GM12874 (cell line): ENCODE measurements around the gene LRBA.

Experiments used
- CTCF ChIP-seq: IDR thresholded peaks from 2 replicates; pipeline ENCODE4 v1.5.1; 2011; ENCODE audit warnings: low read depth, mild to moderate bottlenecking, control low read depth, low read length, moderate library complexity; ENCODE audit not compliant: insufficient read depth

LRBA gene

GRCh38 chr4:150247184-150247583 is 767.9 kb downstream of the LRBA start:
- no peak for TF ChIP-seq CTCF

- no peak for TF ChIP-seq CTCF
Measured at GRCh38 chr4:150244600-150244999, 770.5 kb downstream of the LRBA start.

GRCh38 chr4:150243932-150244331 is 771.2 kb downstream of the LRBA start:
- no peak for TF ChIP-seq CTCF

DNA sequence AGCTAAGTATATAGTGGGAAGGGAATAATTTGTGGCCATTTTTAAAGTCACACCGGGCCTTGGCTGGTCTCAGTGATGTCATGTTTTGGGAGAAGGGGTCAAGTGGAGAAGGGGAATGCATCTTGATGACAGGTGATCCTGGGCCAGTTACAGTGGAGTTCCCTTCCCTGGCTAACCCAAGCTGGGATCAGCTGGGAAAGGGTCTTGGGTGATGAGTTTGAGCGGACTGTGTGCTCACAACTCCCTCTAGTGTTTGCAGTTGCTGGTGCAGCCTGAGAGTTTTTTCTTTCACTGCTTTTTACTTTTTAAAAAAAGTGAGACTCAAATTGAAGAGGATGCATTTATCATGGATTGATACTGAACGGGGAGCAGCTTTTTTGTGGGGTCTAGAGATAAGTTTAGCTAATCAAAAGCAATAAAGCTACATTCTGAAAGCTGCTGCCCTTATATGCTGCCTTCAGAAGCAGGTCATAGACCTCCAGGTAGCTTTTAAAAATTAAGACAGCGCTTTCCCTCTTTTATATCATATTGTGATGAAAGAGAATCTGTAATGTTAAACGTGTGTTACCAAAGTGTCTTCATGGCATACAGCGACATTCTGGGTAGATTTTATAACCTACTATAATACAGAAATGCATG is 772.1 kb downstream of the LRBA start:
- TF ChIP-seq CTCF, result peak; percentile 87

DNA sequence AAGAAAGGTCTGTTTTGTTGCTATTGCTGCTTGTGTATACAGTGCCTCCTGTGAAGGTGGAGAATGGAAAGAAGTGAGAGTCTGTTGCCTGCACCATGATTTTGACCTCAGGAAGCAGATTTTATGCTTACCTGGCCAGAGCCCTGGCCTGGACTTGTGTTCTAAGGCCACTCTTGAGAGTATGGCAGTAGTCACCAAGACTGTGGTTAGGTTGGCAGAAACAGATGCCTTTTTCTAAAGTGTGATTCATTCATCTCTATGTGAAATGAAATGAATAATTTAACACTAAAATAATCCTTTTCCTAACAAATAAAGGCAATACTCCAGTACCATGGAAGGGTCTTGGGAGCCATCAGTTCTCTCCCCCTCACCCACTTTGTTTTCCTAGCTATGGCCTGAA is 775.1 kb downstream of the LRBA start:
- no peak for TF ChIP-seq CTCF

DNA sequence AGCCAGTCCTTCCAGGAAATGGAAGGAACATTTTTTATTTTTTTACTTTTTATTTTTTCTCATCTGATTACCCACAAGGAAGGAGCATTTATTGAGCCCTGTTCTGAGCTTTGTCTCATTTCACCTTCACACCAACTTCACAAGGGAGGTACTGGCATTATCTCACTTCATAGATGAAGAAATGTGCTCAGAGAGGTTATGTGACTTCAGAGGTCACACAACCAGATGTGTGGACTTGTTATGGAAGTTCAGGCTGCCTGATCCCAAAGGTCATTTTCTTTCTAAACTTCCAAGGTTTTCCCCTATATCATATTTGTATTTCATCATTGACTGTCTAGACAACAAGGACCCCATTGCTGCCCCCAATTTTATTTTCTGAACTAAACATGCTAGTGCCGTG is 776.5 kb downstream of the LRBA start:
- TF ChIP-seq CTCF, result no peak

GRCh38 chr4:150237110-150237872 is 777.8 kb downstream of the LRBA start:
- no peak for TF ChIP-seq CTCF
